ENCODE data around the gene MAN2B2. TPM values are rescaled to one million over a fixed set of nuclear protein-coding genes. Genes with fewer than 3 reads are reported as not detected.

The MAN2B2 gene
- polyA plus RNA-seq, 1 donor (not counting 4 experiments of a cell fraction or from before 2014, with no cell fraction given): 7.4 TPM

GRCh38 chr4:6598127-6598526, 23.1 kb downstream of the MAN2B2 start:
- no peak overlapping the region for H3K9ac ChIP-seq (ENCODE audit: control insufficient read depth, extremely low read depth, insufficient read depth, low read length)
- no peak overlapping the region for H3K4me3 ChIP-seq (ENCODE audit: control insufficient read depth in 2 of 3, extremely low read depth in 1 of 3, insufficient read depth in 2 of 3, low read depth in 1 of 3, low read length in 3 of 3)
- dilution Hi-C loops (cut with MboI; ENCODE audit: extremely low pct_ligation_motif_present, low sequenced_read_pairs): no loop called here
- TF ChIP-seq CTCF (optimal IDR thresholded peaks at IDR 0.05 in 1 of 3, IDR thresholded peaks at IDR 0.05 in 1 of 3, conservative IDR thresholded peaks at IDR 0.05 in 1 of 3; ENCODE audit: extremely low read depth in 1 of 3, insufficient read depth in 2 of 3, low read length in 3 of 3): no peak
- TF ChIP-seq EZH2 (IDR thresholded peaks at IDR 0.05; ENCODE audit: low read length): no peak
- DNase-seq (ENCODE audit: low read depth, low spot score): no peak
- no peaks in the 10 kb centered on the region for H3K4me1 ChIP-seq (ENCODE audit: control insufficient read depth, extremely low read depth, insufficient read depth, low read length)
- H3K9me3 ChIP-seq (ENCODE audit: control insufficient read depth, low read depth, low read length): no peaks in the 10 kb centered on the region
- no peak overlapping the region for H2AFZ ChIP-seq (ENCODE audit: control insufficient read depth, low read length)
- no peak for FAIRE-seq
- H3K27ac ChIP-seq (ENCODE audit: control insufficient read depth, insufficient read depth, low read length): no peak overlapping the region
- H3K27me3 ChIP-seq (ENCODE audit: control insufficient read depth, extremely low read depth, insufficient read depth, low read length): no peaks in the 10 kb centered on the region
- no peaks in the 10 kb centered on the region for H4K20me1 ChIP-seq (ENCODE audit: control insufficient read depth, extremely low read depth, insufficient read depth, low read length)
- H3K79me2 ChIP-seq (ENCODE audit: control insufficient read depth, insufficient read depth, low read length): no peaks in the 10 kb centered on the region
- no peaks in the 10 kb centered on the region for H3K9me1 ChIP-seq (ENCODE audit: control insufficient read depth, extremely low read depth, insufficient read depth, low read length)
- H3K36me3 ChIP-seq (ENCODE audit: control insufficient read depth in 2 of 2, extremely low read depth in 1 of 2, insufficient read depth in 2 of 2, low read length in 2 of 2): peaks cover 0 to 14% of the 10 kb centered on the region in 2 experiments
- no peak overlapping the region for H3K4me2 ChIP-seq (ENCODE audit: control insufficient read depth, extremely low read depth, insufficient read depth, low read depth, low read length)

- H2AFZ ChIP-seq (ENCODE audit: control insufficient read depth, low read length): no peak overlapping the region
- FAIRE-seq (no peak), DNase-seq (ENCODE audit: low read depth, low spot score) (no peak)
- H4K20me1 ChIP-seq (ENCODE audit: control insufficient read depth, extremely low read depth, insufficient read depth, low read length): no peaks in the 10 kb centered on the region
- no peaks in the 10 kb centered on the region for H3K79me2 ChIP-seq (ENCODE audit: control insufficient read depth, insufficient read depth, low read length)
- H3K9ac ChIP-seq (ENCODE audit: control insufficient read depth, extremely low read depth, insufficient read depth, low read length): no peak overlapping the region
- no peak overlapping the region for H3K27ac ChIP-seq (ENCODE audit: control insufficient read depth, insufficient read depth, low read length)
- no peak overlapping the region for H3K4me2 ChIP-seq (ENCODE audit: control insufficient read depth, extremely low read depth, insufficient read depth, low read depth, low read length)
- no peaks in the 10 kb centered on the region for H3K4me1 ChIP-seq (ENCODE audit: control insufficient read depth, extremely low read depth, insufficient read depth, low read length)
- no peaks in the 10 kb centered on the region for H3K27me3 ChIP-seq (ENCODE audit: control insufficient read depth, extremely low read depth, insufficient read depth, low read length)
- H3K9me1 ChIP-seq (ENCODE audit: control insufficient read depth, extremely low read depth, insufficient read depth, low read length): no peaks in the 10 kb centered on the region
- peaks cover 0 to 13% of the 10 kb centered on the region in 2 experiments for H3K36me3 ChIP-seq (ENCODE audit: control insufficient read depth in 2 of 2, extremely low read depth in 1 of 2, insufficient read depth in 2 of 2, low read length in 2 of 2)
- TF ChIP-seq CTCF (optimal IDR thresholded peaks at IDR 0.05 in 1 of 3, IDR thresholded peaks at IDR 0.05 in 1 of 3, conservative IDR thresholded peaks at IDR 0.05 in 1 of 3; ENCODE audit: extremely low read depth in 1 of 3, insufficient read depth in 2 of 3, low read length in 3 of 3): no peak
- no peak for TF ChIP-seq EZH2 (IDR thresholded peaks at IDR 0.05; ENCODE audit: low read length)
- no peaks in the 10 kb centered on the region for H3K9me3 ChIP-seq (ENCODE audit: control insufficient read depth, low read depth, low read length)
- no peak overlapping the region for H3K4me3 ChIP-seq (ENCODE audit: control insufficient read depth in 2 of 3, extremely low read depth in 1 of 3, insufficient read depth in 2 of 3, low read depth in 1 of 3, low read length in 3 of 3)
- dilution Hi-C loops (cut with MboI; ENCODE audit: extremely low pct_ligation_motif_present, low sequenced_read_pairs): no loop called here
Observed at GRCh38 chr4:6598641-6599040, 23.7 kb downstream of the MAN2B2 start.
